PC-9 (cell line): Measurements from ENCODE around the gene NID2.

Experiments
- EZH2 ChIP-seq: fragments of 200-600 bp; sonication (generic); IDR thresholded peaks from 2 replicates; pipeline ENCODE4 v1.8.0; 2017; ENCODE audit warnings: antibody characterized with exemption, low read depth
- TF ChIP-seq, protein P1 (sequence below): fragments of 200-600 bp; sonication (generic); conservative IDR thresholded peaks from 2 replicates; pipeline ENCODE4 v1.6.1; 2017; ENCODE audit warnings: mixed run types, antibody characterized with exemption, mild to moderate bottlenecking, moderate library complexity

DNA sequence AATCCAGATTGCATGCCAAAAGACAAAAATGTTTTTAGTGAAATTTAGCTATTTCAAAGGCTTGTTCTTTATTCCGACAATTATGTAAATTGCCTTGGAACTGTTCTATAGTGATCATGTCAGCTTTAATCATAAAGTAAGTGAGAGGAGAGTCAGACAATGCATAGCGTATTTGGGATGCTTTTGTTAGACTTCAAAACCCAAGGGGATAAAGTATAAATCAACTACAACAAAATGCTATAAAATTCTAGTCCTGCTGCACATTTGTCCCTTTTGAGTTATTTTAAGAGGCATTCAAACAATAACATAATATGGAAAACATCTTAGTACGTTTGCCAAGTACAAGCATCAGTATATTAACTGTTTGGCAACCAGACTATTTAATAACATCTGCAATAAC, 68.2 kb downstream of the NID2 start:
- no peak for TF ChIP-seq EZH2
- TF ChIP-seq, protein P1, sequence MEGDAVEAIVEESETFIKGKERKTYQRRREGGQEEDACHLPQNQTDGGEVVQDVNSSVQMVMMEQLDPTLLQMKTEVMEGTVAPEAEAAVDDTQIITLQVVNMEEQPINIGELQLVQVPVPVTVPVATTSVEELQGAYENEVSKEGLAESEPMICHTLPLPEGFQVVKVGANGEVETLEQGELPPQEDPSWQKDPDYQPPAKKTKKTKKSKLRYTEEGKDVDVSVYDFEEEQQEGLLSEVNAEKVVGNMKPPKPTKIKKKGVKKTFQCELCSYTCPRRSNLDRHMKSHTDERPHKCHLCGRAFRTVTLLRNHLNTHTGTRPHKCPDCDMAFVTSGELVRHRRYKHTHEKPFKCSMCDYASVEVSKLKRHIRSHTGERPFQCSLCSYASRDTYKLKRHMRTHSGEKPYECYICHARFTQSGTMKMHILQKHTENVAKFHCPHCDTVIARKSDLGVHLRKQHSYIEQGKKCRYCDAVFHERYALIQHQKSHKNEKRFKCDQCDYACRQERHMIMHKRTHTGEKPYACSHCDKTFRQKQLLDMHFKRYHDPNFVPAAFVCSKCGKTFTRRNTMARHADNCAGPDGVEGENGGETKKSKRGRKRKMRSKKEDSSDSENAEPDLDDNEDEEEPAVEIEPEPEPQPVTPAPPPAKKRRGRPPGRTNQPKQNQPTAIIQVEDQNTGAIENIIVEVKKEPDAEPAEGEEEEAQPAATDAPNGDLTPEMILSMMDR, result no peak
